ENCODE results near the gene KAZN. TPM values are rescaled to one million over a fixed set of nuclear protein-coding genes. Genes with fewer than 3 reads are reported as not detected.

The KAZN gene
- total and polyA plus RNA-seq, 9 donors = 5.1 to 17.4 (median 14.3) TPM

- Histone ChIP-seq H3K4me3 (ENCODE audit: low read length) (no peak overlapping the region), H3K36me3 (ENCODE audit: control insufficient read depth, insufficient read depth, low read length) (no peaks in the 10 kb centered on the region), H3K9me3 (replicated peaks; ENCODE audit: control insufficient read depth, low read depth, low read length) (no peaks in the 10 kb centered on the region), H3K27ac (ENCODE audit: low read length) (no peak overlapping the region), H3K4me1 (ENCODE audit: control insufficient read depth, insufficient read depth, low read length) (peaks cover 2% of the 10 kb centered on the region), H3K27me3 (ENCODE audit: control insufficient read depth, insufficient read depth, low read length) (no peaks in the 10 kb centered on the region)
- DNase-seq = no peak
- WGBS (ENCODE audit: insufficient coverage) = 93% methylated on average over 4 of the region's 5 CpGs
These were observed 310.8 kb downstream of the KAZN start for GRCh38 chr1:14909273-14909672.

GRCh38 chr1:14909920-14910460 is 311.5 kb downstream of the KAZN start:
- Histone ChIP-seq H3K4me1 (ENCODE audit: control insufficient read depth, insufficient read depth, low read length) (peaks cover 2% of the 10 kb centered on the region), H3K27ac (ENCODE audit: low read length) (no peak overlapping the region), H3K27me3 (ENCODE audit: control insufficient read depth, insufficient read depth, low read length) (peaks cover 2% of the 10 kb centered on the region), H3K4me3 (ENCODE audit: low read length) (no peak overlapping the region), H3K9me3 (replicated peaks; ENCODE audit: control insufficient read depth, low read depth, low read length) (no peaks in the 10 kb centered on the region), H3K36me3 (ENCODE audit: control insufficient read depth, insufficient read depth, low read length) (no peaks in the 10 kb centered on the region)
- no peak for DNase-seq
- 91% methylated on average over 5 of the region's 10 CpGs for WGBS (ENCODE audit: insufficient coverage)

DNA sequence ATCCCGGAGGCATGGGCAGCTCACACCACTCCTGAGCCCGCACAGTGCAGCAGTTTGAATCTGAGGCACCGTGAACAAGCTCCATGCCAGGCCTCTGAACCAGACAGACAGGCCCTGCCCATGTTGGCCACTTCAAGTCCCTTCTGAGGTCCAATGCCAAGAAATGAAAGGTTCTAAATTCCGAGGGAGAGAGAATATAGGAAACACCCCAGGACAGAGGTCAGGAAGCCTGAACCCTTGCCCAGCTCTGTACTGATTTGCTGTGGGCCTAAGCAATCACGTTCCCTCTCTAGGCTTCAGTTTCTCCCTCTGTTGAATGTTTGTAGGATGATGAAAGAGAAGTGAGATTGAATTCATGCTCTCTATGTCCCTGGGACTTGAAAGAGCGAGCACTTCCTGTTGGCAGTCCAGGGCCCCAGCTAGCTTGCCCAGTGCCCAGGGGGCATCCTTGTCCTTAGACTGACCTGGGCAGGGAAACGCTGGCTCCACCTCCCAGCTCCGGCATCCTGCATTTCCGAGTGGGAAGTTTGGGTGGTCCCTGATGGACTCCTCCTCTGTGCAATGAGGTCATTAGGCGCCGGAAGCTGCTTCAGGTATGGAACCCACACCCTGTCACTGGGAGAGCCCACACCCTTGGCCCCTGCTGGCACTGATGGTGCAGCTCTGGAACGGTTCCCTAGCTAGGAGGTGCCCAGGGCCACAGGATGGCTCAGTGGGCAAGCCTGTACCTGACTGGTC is 312.7 kb downstream of the KAZN start:
- peaks cover 2% of the 10 kb centered on the region for H3K27me3 ChIP-seq (ENCODE audit: control insufficient read depth, insufficient read depth, low read length)
- H3K9me3 ChIP-seq (replicated peaks; ENCODE audit: control insufficient read depth, low read depth, low read length) = no peaks in the 10 kb centered on the region
- H3K4me3 ChIP-seq (ENCODE audit: low read length) = no peak overlapping the region
- H3K27ac ChIP-seq (ENCODE audit: low read length) = no peak overlapping the region
- WGBS (ENCODE audit: insufficient coverage) = 58% methylated on average over 9 of the region's 12 CpGs
- DNase-seq = no peak
- peaks cover 2% of the 10 kb centered on the region for H3K4me1 ChIP-seq (ENCODE audit: control insufficient read depth, insufficient read depth, low read length)
- no peaks in the 10 kb centered on the region for H3K36me3 ChIP-seq (ENCODE audit: control insufficient read depth, insufficient read depth, low read length)

DNA sequence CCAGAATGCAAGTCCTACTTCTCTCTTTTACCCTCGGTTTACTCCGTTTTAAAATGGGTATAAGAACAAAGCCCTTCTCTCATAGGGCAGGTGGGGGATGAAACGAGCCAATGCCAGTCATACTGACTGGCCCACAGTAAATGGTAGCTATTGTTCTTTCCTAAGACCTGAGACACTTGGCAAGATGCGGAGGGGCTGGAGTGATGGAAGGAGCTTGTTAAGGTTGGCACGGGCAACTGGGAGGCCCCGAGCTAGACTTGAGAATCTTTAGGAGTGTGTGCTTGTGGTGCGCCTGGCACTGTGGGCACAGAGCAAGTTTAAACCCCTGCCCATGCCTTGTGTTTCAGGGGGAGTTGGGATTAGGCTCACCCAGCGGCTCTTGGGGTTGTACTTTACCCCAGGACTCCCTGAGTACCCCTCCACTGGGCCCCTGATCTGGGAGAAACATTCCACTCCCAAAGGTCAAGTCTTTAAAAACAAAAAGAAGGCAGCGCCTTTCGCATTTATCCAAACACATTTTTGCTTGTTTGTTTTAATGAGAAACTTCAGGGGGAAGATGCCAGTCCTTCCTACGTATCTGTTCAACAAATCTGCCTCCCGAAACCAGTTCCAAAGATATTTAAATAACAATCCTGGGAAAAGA is 314.5 kb downstream of the KAZN start:
- Histone ChIP-seq H3K9me3 (replicated peaks; ENCODE audit: control insufficient read depth, low read depth, low read length) (no peaks in the 10 kb centered on the region), H3K27me3 (ENCODE audit: control insufficient read depth, insufficient read depth, low read length) (peaks cover 2% of the 10 kb centered on the region), H3K4me1 (ENCODE audit: control insufficient read depth, insufficient read depth, low read length) (peaks cover 2% of the 10 kb centered on the region), H3K27ac (ENCODE audit: low read length) (no peak overlapping the region), H3K4me3 (ENCODE audit: low read length) (no peak overlapping the region), H3K36me3 (ENCODE audit: control insufficient read depth, insufficient read depth, low read length) (no peaks in the 10 kb centered on the region)
- WGBS (ENCODE audit: insufficient coverage) = 94% methylated on average over 3 of the region's 12 CpGs
- DNase-seq = no peak

GRCh38 chr1:14913482-14914177 is 315.1 kb downstream of the KAZN start:
- no peaks in the 10 kb centered on the region for H3K9me3 ChIP-seq (replicated peaks; ENCODE audit: control insufficient read depth, low read depth, low read length)
- H3K4me3 ChIP-seq (ENCODE audit: low read length) = no peak overlapping the region
- no peak for DNase-seq
- H3K27ac ChIP-seq (ENCODE audit: low read length) = no peak overlapping the region
- H3K36me3 ChIP-seq (ENCODE audit: control insufficient read depth, insufficient read depth, low read length) = no peaks in the 10 kb centered on the region
- peaks cover 2% of the 10 kb centered on the region for H3K4me1 ChIP-seq (ENCODE audit: control insufficient read depth, insufficient read depth, low read length)
- H3K27me3 ChIP-seq (ENCODE audit: control insufficient read depth, insufficient read depth, low read length) = peaks cover 2% of the 10 kb centered on the region
- WGBS (ENCODE audit: insufficient coverage) = 75% methylated on average over 10 of the region's 14 CpGs

GRCh38 chr1:14914351-14914988 is 316.0 kb downstream of the KAZN start:
- 70% methylated on average over 3 of the region's 11 CpGs for WGBS (ENCODE audit: insufficient coverage)

DNA sequence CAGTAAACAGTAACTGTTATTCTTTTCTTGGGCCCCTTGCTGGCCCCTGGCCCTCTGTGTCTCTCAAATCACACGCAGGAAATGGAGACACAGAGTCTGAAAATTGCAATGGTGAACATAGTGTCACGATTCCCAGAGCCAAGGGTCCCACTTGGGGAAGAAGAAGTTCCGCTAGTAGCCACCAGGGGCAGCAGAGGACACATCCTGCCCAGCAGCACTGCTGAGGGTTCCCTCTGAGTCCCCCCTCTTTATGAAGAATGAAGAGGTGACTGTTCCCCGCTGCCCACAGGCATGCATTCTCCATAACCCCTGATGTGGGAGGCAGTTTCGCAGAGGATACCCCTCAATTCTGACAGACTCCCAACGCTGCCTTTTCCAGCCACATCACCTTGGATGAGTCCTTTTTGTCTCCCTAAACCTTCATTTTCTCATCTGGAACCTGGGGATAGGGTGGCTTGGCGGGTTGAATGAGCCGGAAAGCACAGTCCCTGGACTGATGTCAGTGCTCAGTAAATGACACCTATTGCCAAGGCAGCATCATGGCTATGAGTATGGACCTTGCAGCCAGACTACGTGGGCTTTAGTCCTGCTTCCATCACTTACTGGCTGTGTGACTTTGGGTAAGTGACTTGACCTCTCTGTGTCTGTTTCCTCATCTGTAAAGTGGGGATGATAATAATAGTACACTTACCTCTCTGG is 317.0 kb downstream of the KAZN start:
- H3K27ac ChIP-seq (ENCODE audit: low read length) = no peak overlapping the region
- no peaks in the 10 kb centered on the region for H3K9me3 ChIP-seq (replicated peaks; ENCODE audit: control insufficient read depth, low read depth, low read length)
- peaks cover 2% of the 10 kb centered on the region for H3K4me1 ChIP-seq (ENCODE audit: control insufficient read depth, insufficient read depth, low read length)
- peaks cover 2% of the 10 kb centered on the region for H3K27me3 ChIP-seq (ENCODE audit: control insufficient read depth, insufficient read depth, low read length)
- 0% methylated on average over 2 of the region's 9 CpGs for WGBS (ENCODE audit: insufficient coverage)
- no peak overlapping the region for H3K4me3 ChIP-seq (ENCODE audit: low read length)
- no peaks in the 10 kb centered on the region for H3K36me3 ChIP-seq (ENCODE audit: control insufficient read depth, insufficient read depth, low read length)
- peak; percentile 60 for DNase-seq

More at GRCh38 chr1:14914351-14914988, 316.0 kb downstream of the KAZN start:
- Histone ChIP-seq H3K9me3 (replicated peaks; ENCODE audit: control insufficient read depth, low read depth, low read length) (no peaks in the 10 kb centered on the region), H3K4me3 (ENCODE audit: low read length) (no peak overlapping the region), H3K27ac (ENCODE audit: low read length) (no peak overlapping the region), H3K27me3 (ENCODE audit: control insufficient read depth, insufficient read depth, low read length) (peaks cover 2% of the 10 kb centered on the region), H3K4me1 (ENCODE audit: control insufficient read depth, insufficient read depth, low read length) (peaks cover 2% of the 10 kb centered on the region), H3K36me3 (ENCODE audit: control insufficient read depth, insufficient read depth, low read length) (no peaks in the 10 kb centered on the region)
- DNase-seq = no peak

- Histone ChIP-seq H3K27ac (ENCODE audit: low read length) (no peak overlapping the region), H3K27me3 (ENCODE audit: control insufficient read depth, insufficient read depth, low read length) (peaks cover 10% of the 10 kb centered on the region), H3K4me3 (ENCODE audit: low read length) (no peak overlapping the region), H3K36me3 (ENCODE audit: control insufficient read depth, insufficient read depth, low read length) (no peaks in the 10 kb centered on the region), H3K4me1 (ENCODE audit: control insufficient read depth, insufficient read depth, low read length) (peaks cover 3% of the 10 kb centered on the region), H3K9me3 (replicated peaks; ENCODE audit: control insufficient read depth, low read depth, low read length) (no peaks in the 10 kb centered on the region)
- WGBS (ENCODE audit: insufficient coverage) = 89% methylated on average over 10 of the region's 10 CpGs
- DNase-seq = no peak
These were observed 320.8 kb downstream of the KAZN start for GRCh38 chr1:14919289-14919688.

DNA sequence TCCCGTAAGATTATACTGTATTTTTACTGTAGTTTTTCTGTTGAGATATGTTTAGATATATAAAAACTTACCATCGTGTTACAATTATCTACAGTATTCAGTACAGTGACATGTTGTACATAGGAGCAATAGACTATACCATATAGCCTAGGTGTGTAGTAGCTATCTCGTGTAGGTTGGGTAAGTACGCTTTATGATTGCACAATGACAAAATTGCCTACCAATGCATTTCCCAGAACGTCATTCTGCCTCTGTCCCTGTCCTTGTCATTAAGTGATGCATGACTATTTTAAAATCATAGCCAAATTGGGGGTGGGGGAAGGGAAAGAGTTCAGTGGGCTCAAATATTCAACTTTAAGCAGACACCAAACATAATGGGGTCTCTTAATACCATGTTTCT is 321.3 kb downstream of the KAZN start:
- Histone ChIP-seq H3K9me3 (replicated peaks; ENCODE audit: control insufficient read depth, low read depth, low read length) (no peaks in the 10 kb centered on the region), H3K27ac (ENCODE audit: low read length) (no peak overlapping the region), H3K4me1 (ENCODE audit: control insufficient read depth, insufficient read depth, low read length) (peaks cover 3% of the 10 kb centered on the region), H3K4me3 (ENCODE audit: low read length) (no peak overlapping the region), H3K27me3 (ENCODE audit: control insufficient read depth, insufficient read depth, low read length) (peaks cover 9% of the 10 kb centered on the region), H3K36me3 (ENCODE audit: control insufficient read depth, insufficient read depth, low read length) (no peaks in the 10 kb centered on the region)
- whole genome bisulfite sequencing (ENCODE audit: insufficient coverage) = no CpG with 5 or more reads among the region's 5 CpGs
- DNase-seq = no peak
